Retinal pigment epithelial cell (primary cell): ENCODE measurements around the gene DNHD1.

Experiments used
- DNase-seq: peaks from one replicate; pipeline ENCODE4 v3.0.0-alpha.2; 2010; ENCODE audit warnings: low read depth
- H3K4me3 ChIP-seq: 2 replicates; pipeline ENCODE4 v1.5.1; 2011; ENCODE audit warnings: mild to moderate bottlenecking, low read length, control low read depth, moderate library complexity
- CTCF ChIP-seq: conservative IDR thresholded peaks from 2 replicates; pipeline ENCODE4 v1.5.1; 2011; ENCODE audit warnings: low read depth, low read length, control low read depth, inconsistent platforms

Gene DNHD1

GRCh38 chr11:6473451-6474412 is 23.3 kb upstream of the DNHD1 start, which contains the start of gene TRIM3:
Gene TRIM3, minus strand, starts transcription at chr11:6473941. Its CDS starts 8,246 bp downstream, at chr11:6465695.
- peak; percentile 47 for TF ChIP-seq CTCF
- DNase-seq: peak; percentile 35
- H3K4me3 ChIP-seq: peak within 1 kb of the TSS; percentile 81

GRCh38 chr11:6474413-6474792 is 22.7 kb upstream of the DNHD1 start:
- no peak for TF ChIP-seq CTCF
- DNase-seq: no peak
- peak overlapping the region; percentile 67 for H3K4me3 ChIP-seq

- H3K4me3 ChIP-seq: no peak overlapping the region
- no peak for DNase-seq
- TF ChIP-seq CTCF: no peak
These were observed 22.1 kb upstream of the DNHD1 start for GRCh38 chr11:6474806-6475500.

- TF ChIP-seq CTCF: no peak
- no peak overlapping the region for H3K4me3 ChIP-seq
- DNase-seq: no peak
These were observed 21.1 kb upstream of the DNHD1 start for GRCh38 chr11:6475936-6476335.

GRCh38 chr11:6476571-6476970 is 20.5 kb upstream of the DNHD1 start:
- no peak for DNase-seq
- no peak overlapping the region for H3K4me3 ChIP-seq
- no peak for TF ChIP-seq CTCF

GRCh38 chr11:6480299-6480914 is 16.7 kb upstream of the DNHD1 start:
- TF ChIP-seq CTCF: no peak
- peak overlapping the region; percentile 97 for H3K4me3 ChIP-seq
- no peak for DNase-seq
